ENCODE results near the gene ARRB1. TPM values are rescaled to one million over a fixed set of nuclear protein-coding genes. Genes with fewer than 3 reads are reported as not detected.

The ARRB1 gene
- total RNA-seq, 1 donor from 2014 or later: 187 TPM

- intact Hi-C loops (cut with DNase I): loop anchor here (10.0 kb wide), 1 partner anchor 99 kb away; no protein-coding TSS in a partner anchor
- DNase-seq (no peak), ATAC-seq (no peak)
- no peak for TF ChIP-seq CTCF (IDR thresholded peaks at IDR 0.05)
- H3K9me3 ChIP-seq: no peaks in the 10 kb centered on the region
- peaks cover 94% of the 10 kb centered on the region for H3K36me3 ChIP-seq
- no peak overlapping the region for H3K4me3 ChIP-seq
- no peaks in the 10 kb centered on the region for H3K27me3 ChIP-seq (ENCODE audit: low read depth)
- H3K4me1 ChIP-seq: peaks cover 33% of the 10 kb centered on the region
- no peak overlapping the region for H3K27ac ChIP-seq
Observed at GRCh38 chr11:75285776-75286360, 65.6 kb downstream of the ARRB1 start.

- Histone ChIP-seq H3K27me3 (ENCODE audit: low read depth) (no peaks in the 10 kb centered on the region), H3K9me3 (no peaks in the 10 kb centered on the region), H3K4me1 (peaks cover 35% of the 10 kb centered on the region), H3K4me3 (no peak overlapping the region), H3K36me3 (peaks cover 97% of the 10 kb centered on the region), H3K27ac (no peak overlapping the region)
- TF ChIP-seq CTCF (IDR thresholded peaks at IDR 0.05): no peak
- intact Hi-C loops (cut with DNase I): loop anchor here (10.0 kb wide), 1 partner anchor 101 kb away; no protein-coding TSS in a partner anchor
- DNase-seq (no peak), ATAC-seq (no peak)
Observed at GRCh38 chr11:75283391-75283931, 68.0 kb downstream of the ARRB1 start.

- H3K4me3 ChIP-seq: no peak overlapping the region
- intact Hi-C loops (cut with DNase I): loop anchor here (10.0 kb wide), 1 partner anchor 103 kb away; no protein-coding TSS in a partner anchor
- ATAC-seq: no peak
- H3K9me3 ChIP-seq: no peaks in the 10 kb centered on the region
- peak overlapping the region; percentile 58 for H3K27ac ChIP-seq
- no peak for TF ChIP-seq CTCF (IDR thresholded peaks at IDR 0.05)
- H3K4me1 ChIP-seq: peaks cover 31% of the 10 kb centered on the region
- no peak for DNase-seq
- peaks cover 99% of the 10 kb centered on the region for H3K36me3 ChIP-seq
- no peaks in the 10 kb centered on the region for H3K27me3 ChIP-seq (ENCODE audit: low read depth)
Observed at GRCh38 chr11:75281469-75282095, 69.9 kb downstream of the ARRB1 start.

- no peak for TF ChIP-seq CTCF (IDR thresholded peaks at IDR 0.05)
Observed at GRCh38 chr11:75280770-75281468, 70.5 kb downstream of the ARRB1 start.

GRCh38 chr11:75280227-75280701 lies 71.2 kb downstream of the ARRB1 start:
- Histone ChIP-seq H3K36me3 (peaks cover 99% of the 10 kb centered on the region), H3K4me3 (no peak overlapping the region), H3K4me1 (peaks cover 44% of the 10 kb centered on the region), H3K27me3 (ENCODE audit: low read depth) (no peaks in the 10 kb centered on the region), H3K27ac (peak overlapping the region; percentile 58), H3K9me3 (no peaks in the 10 kb centered on the region)
- intact Hi-C loops (cut with DNase I): loop anchor here (10.0 kb wide), 1 partner anchor 105 kb away; no protein-coding TSS in a partner anchor
- DNase-seq: peak; percentile 75
- peak; percentile 96 for TF ChIP-seq CTCF (IDR thresholded peaks at IDR 0.05)
- ATAC-seq: peak; percentile 77 to 86

More at GRCh38 chr11:75280770-75281468, 70.5 kb downstream of the ARRB1 start:
- no peak for DNase-seq
- intact Hi-C loops (cut with DNase I): loop anchor here (10.0 kb wide), 1 partner anchor 104 kb away; no protein-coding TSS in a partner anchor
- Histone ChIP-seq H3K9me3 (no peaks in the 10 kb centered on the region), H3K27me3 (ENCODE audit: low read depth) (no peaks in the 10 kb centered on the region), H3K4me3 (no peak overlapping the region), H3K36me3 (peaks cover 99% of the 10 kb centered on the region), H3K27ac (peak overlapping the region; percentile 58), H3K4me1 (peaks cover 37% of the 10 kb centered on the region)
- ATAC-seq: peak in 1 of 2 donors; percentile 24

All from lower lobe of right lung (tissue), 2 donors.